ENCODE results near the gene CLASRP. TPM values are rescaled to one million over a fixed set of nuclear protein-coding genes. Genes with fewer than 3 reads are reported as not detected.

CLASRP gene
- total and polyA plus RNA-seq, 9 of the 15 experiments (the other 6 are each of a cell fraction or from before 2014, with no cell fraction given): 0.94 to 86.3 (median 44.0) TPM

GRCh38 chr19:45019187-45019586 is 19.7 kb upstream of the CLASRP start (continued):
- TF ChIP-seq HDAC8 (tag; IDR thresholded peaks at IDR 0.05) (no peak), PTRF (tag; IDR thresholded peaks at IDR 0.05) (no peak), SMARCE1 (IDR thresholded peaks at IDR 0.05) (no peak), FOXK1 (CRISPR knock-in tag; IDR thresholded peaks at IDR 0.05; ENCODE audit: borderline replicate concordance) (no peak), NFIX (CRISPR knock-in tag; IDR thresholded peaks at IDR 0.05; ENCODE audit: low read depth) (no peak), VEZF1 (CRISPR knock-in tag; IDR thresholded peaks at IDR 0.05) (no peak), MAFG (tag; conservative IDR thresholded peaks at IDR 0.05) (peak; percentile 36; the same call in 1 of the 2 replicates), C11orf30 (IDR thresholded peaks at IDR 0.05; ENCODE audit: low read depth) (peak; percentile 56), KAT7 (CRISPR knock-in tag; IDR thresholded peaks at IDR 0.05; ENCODE audit: borderline replicate concordance) (no peak), HNRNPL (IDR thresholded peaks at IDR 0.05; ENCODE audit: low read depth, low read length) (no peak), GTF2B (IDR thresholded peaks at IDR 0.05; ENCODE audit: extremely low read depth, insufficient read length) (no peak), SMAD1 (IDR thresholded peaks at IDR 0.05; ENCODE audit: low read depth, low read length, partially characterized antibody) (no peak), ZC3H4 (CRISPR knock-in tag; IDR thresholded peaks at IDR 0.05; ENCODE audit: borderline replicate concordance) (no peak)
